GM10266 (cell line): Measurements from ENCODE around the gene KCNQ5.

Experiments
- DNase-seq: peaks from one replicate; pipeline ENCODE4 v3.0.0; 2012; ENCODE audit errors: extremely low spot score
- CTCF ChIP-seq: IDR thresholded peaks from 2 replicates; pipeline ENCODE4 v1.5.1; 2012; ENCODE audit warnings: mild to moderate bottlenecking, low read depth; ENCODE audit not compliant: control insufficient read depth, insufficient read depth; ENCODE audit errors: missing control alignments

Gene KCNQ5

DNA sequence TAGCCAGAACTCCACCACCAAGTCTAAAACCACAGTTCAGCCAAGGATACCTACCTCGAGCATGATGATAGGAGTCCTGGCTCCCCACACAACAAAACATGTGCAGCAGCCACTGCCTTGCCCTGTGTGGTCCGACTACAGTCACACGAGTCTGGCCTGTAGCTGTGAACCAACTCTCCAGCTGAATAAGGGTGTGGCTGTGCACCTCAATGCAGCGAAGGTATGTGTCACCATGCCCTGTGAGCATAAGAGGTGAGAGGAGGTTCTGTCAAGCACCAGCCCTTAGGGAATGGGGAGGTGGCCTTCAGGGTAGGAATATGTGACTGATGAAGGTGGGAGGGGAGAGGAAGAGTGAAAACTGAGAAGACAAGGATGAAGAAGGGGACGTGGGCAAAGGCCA is 620.1 kb downstream of the KCNQ5 start:
- TF ChIP-seq CTCF, result no peak
- no peak for DNase-seq
